Measurements from ENCODE around the gene OR10P1.

DNA sequence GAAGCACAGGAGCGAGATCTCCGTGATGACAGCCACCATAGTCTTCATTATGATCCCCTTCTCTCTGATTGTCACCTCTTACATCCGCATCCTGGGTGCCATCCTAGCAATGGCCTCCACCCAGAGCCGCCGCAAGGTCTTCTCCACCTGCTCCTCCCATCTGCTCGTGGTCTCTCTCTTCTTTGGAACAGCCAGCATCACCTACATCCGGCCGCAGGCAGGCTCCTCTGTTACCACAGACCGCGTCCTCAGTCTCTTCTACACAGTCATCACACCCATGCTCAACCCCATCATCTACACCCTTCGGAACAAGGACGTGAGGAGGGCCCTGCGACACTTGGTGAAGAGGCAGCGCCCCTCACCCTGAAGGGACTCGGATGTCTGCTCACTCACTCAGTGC, 775 bp downstream of the OR10P1 start:
- TF ChIP-seq, protein P1, sequence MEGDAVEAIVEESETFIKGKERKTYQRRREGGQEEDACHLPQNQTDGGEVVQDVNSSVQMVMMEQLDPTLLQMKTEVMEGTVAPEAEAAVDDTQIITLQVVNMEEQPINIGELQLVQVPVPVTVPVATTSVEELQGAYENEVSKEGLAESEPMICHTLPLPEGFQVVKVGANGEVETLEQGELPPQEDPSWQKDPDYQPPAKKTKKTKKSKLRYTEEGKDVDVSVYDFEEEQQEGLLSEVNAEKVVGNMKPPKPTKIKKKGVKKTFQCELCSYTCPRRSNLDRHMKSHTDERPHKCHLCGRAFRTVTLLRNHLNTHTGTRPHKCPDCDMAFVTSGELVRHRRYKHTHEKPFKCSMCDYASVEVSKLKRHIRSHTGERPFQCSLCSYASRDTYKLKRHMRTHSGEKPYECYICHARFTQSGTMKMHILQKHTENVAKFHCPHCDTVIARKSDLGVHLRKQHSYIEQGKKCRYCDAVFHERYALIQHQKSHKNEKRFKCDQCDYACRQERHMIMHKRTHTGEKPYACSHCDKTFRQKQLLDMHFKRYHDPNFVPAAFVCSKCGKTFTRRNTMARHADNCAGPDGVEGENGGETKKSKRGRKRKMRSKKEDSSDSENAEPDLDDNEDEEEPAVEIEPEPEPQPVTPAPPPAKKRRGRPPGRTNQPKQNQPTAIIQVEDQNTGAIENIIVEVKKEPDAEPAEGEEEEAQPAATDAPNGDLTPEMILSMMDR (conservative IDR thresholded peaks at IDR 0.05; ENCODE audit: low read length), result no peak
- TF ChIP-seq EZH2phosphoT487 (IDR thresholded peaks at IDR 0.05; ENCODE audit: borderline replicate concordance), result no peak

Measured in Loucy (cell line).